Mesendoderm (in vitro differentiated cells): ENCODE results near the gene EFCAB12.
A peak's percentile ranks its signal among the peaks of the same experiment; 100 is the strongest.

ENCODE experiments used
- DNase-seq: peaks from one replicate; pipeline ENCODE4 v3.0.0; 2013
- H2AK5ac ChIP-seq: 2 replicates; pipeline ENCODE4 v1.6.1; 2013; ENCODE audit warnings: low read length, inconsistent platforms
- H2BK120ac ChIP-seq: 2 replicates; pipeline ENCODE4 v1.6.1; 2013; ENCODE audit warnings: low read depth, mild to moderate bottlenecking, low read length, moderate library complexity, mixed read lengths
- H2BK15ac ChIP-seq: replicated peaks from 2 replicates; pipeline ENCODE4 v1.6.1; 2013; ENCODE audit warnings: low read depth, mild to moderate bottlenecking, moderate library complexity
- H2BK5ac ChIP-seq: 2 replicates; pipeline ENCODE4 v1.6.1; 2013; ENCODE audit warnings: low read length, inconsistent platforms
- H3K18ac ChIP-seq: 2 replicates; pipeline ENCODE4 v1.6.1; 2013; ENCODE audit warnings: mild to moderate bottlenecking, low read length, mixed read lengths
- H3K23ac ChIP-seq: one replicate; pipeline ENCODE4 v1.6.1; 2013; ENCODE audit warnings: low read length
- H3K27ac ChIP-seq: 2 replicates; pipeline ENCODE4 v1.5.1; 2013; ENCODE audit warnings: low read depth, mild to moderate bottlenecking, inconsistent platforms, low read length, moderate library complexity
- H3K27me3 ChIP-seq: 2 replicates; pipeline ENCODE4 v1.6.1; 2013; ENCODE audit warnings: low read length, control low read depth, mild to moderate bottlenecking, inconsistent platforms; ENCODE audit not compliant: insufficient read depth, poor library complexity
- H3K36me3 ChIP-seq: 2 replicates; pipeline ENCODE4 v1.6.1; 2013; ENCODE audit warnings: low read length, inconsistent platforms; ENCODE audit not compliant: control insufficient read depth, insufficient read depth
- H3K4ac ChIP-seq: one replicate; pipeline ENCODE4 v1.6.1; 2013; ENCODE audit warnings: low read depth, mild to moderate bottlenecking, low read length, moderate library complexity
- H3K4me1 ChIP-seq: 2 replicates; pipeline ENCODE4 v1.6.1; 2013; ENCODE audit warnings: low read depth, low read length, inconsistent platforms; ENCODE audit not compliant: control insufficient read depth
- H3K4me2 ChIP-seq: 2 replicates; pipeline ENCODE4 v1.6.1; 2013; ENCODE audit warnings: low read length
- H3K4me3 ChIP-seq: 2 replicates; pipeline ENCODE4 v1.5.1; 2013; ENCODE audit warnings: mild to moderate bottlenecking, low read length
- H3K56ac ChIP-seq: one replicate; pipeline ENCODE4 v1.6.1; 2013; ENCODE audit warnings: low read length
- H3K79me1 ChIP-seq: 2 replicates; pipeline ENCODE4 v1.6.1; 2013; ENCODE audit warnings: low read length, inconsistent platforms
- H3K79me2 ChIP-seq: 2 replicates; pipeline ENCODE4 v1.6.1; 2013; ENCODE audit warnings: mild to moderate bottlenecking, low read length; ENCODE audit not compliant: control insufficient read depth, insufficient read depth
- H3K9ac ChIP-seq: 2 replicates; pipeline ENCODE4 v1.6.1; 2013; ENCODE audit warnings: low read length, inconsistent platforms
- H4K5ac ChIP-seq: one replicate; pipeline ENCODE4 v1.6.1; 2013; ENCODE audit warnings: low read length
- H4K8ac ChIP-seq: one replicate; pipeline ENCODE4 v1.6.1; 2013; ENCODE audit warnings: low read depth, mild to moderate bottlenecking, control low read depth, low read length, moderate library complexity
- WGBS: extraction: QIAGEN DNeasy Blood & Tissue Kit; methylation state at CpG from one replicate; pipeline ENCODE4 v1.1.7; 2013; ENCODE audit warnings: low lambda C conversion rate, missing lambda C conversion rate; ENCODE audit not compliant: insufficient coverage; ENCODE audit errors: extremely low coverage; 5-methylcytosine and 5-hydroxymethylcytosine counted together

EFCAB12 gene

DNA sequence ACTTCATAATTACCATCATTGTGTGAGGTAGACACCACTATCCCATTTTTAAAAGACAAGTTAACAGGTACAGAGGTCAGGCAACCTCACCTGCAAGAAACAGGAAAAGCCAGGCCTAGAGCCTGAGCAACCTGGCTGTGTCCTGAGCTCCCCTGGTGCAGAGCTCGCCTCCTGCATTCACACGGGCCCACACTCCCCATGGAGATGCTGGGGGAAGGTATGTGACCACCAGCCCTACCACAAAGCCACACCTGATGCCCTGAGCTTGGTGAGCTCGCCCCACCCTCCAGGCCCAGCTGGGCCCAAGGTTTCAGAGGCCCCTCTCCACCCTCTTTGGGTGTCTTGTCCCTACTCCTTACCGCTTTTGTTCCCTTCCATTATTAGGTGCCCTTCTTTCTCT is 1.2 kb upstream of the EFCAB12 start:
- H3K27me3 ChIP-seq, result peaks cover 1% of the 10 kb centered on the region
- H3K56ac ChIP-seq, result peak overlapping the region; percentile 73
- no peak overlapping the region for H2BK5ac ChIP-seq
- peaks cover 9% of the 10 kb centered on the region for H3K36me3 ChIP-seq
- no peak overlapping the region for H3K4me2 ChIP-seq
- H3K4me3 ChIP-seq, result no peak overlapping the region
- no peak overlapping the region for H2BK15ac ChIP-seq
- no peak overlapping the region for H2AK5ac ChIP-seq
- no peak overlapping the region for H2BK120ac ChIP-seq
- H3K79me2 ChIP-seq, result no peaks in the 10 kb centered on the region
- H3K4ac ChIP-seq, result no peak overlapping the region
- no peak overlapping the region for H3K23ac ChIP-seq
- no peak overlapping the region for H4K8ac ChIP-seq
- H3K9ac ChIP-seq, result no peak overlapping the region
- DNase-seq, result peak; percentile 51
- no peak overlapping the region for H3K27ac ChIP-seq
- H3K79me1 ChIP-seq, result no peaks in the 10 kb centered on the region
- H3K18ac ChIP-seq, result no peak overlapping the region
- no peak overlapping the region for H4K5ac ChIP-seq
- peaks cover 2% of the 10 kb centered on the region for H3K4me1 ChIP-seq
- no CpG with 5 or more reads among the region's 4 CpGs for WGBS

DNA sequence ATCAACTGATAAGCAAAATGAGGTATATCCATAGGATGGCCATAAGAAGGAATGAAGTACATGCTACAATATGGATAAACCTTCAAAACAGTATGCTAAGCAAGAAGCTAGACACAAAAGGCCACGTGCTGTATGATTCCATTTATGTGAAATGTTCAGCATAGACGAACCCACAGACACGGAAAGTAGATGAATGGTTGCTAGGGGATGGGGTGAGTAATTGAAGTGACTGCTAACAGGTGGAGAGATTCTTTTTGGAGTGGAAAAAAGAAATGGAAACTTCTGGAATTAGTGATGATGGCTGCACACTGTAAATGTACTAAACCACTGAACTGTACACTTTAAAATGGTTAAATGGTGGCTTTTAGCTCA is 630 bp upstream of the EFCAB12 start:
- Histone ChIP-seq H3K79me1 (no peaks in the 10 kb centered on the region), H2AK5ac (no peak overlapping the region), H3K56ac (peak overlapping the region; percentile 73), H2BK15ac (no peak overlapping the region), H4K8ac (no peak overlapping the region), H3K4me3 (no peak overlapping the region), H3K36me3 (peaks cover 9% of the 10 kb centered on the region), H4K5ac (no peak overlapping the region), H3K4me2 (no peak overlapping the region), H3K27ac (no peak overlapping the region), H3K18ac (no peak overlapping the region), H3K23ac (no peak overlapping the region), H3K79me2 (no peaks in the 10 kb centered on the region), H3K27me3 (peaks cover 1% of the 10 kb centered on the region), H3K9ac (peak overlapping the region; percentile 43), H2BK120ac (no peak overlapping the region), H3K4me1 (peaks cover 2% of the 10 kb centered on the region), H2BK5ac (no peak overlapping the region), H3K4ac (no peak overlapping the region)
- DNase-seq, result no peak
- WGBS, result no CpG with 5 or more reads among the region's 3 CpGs

DNA sequence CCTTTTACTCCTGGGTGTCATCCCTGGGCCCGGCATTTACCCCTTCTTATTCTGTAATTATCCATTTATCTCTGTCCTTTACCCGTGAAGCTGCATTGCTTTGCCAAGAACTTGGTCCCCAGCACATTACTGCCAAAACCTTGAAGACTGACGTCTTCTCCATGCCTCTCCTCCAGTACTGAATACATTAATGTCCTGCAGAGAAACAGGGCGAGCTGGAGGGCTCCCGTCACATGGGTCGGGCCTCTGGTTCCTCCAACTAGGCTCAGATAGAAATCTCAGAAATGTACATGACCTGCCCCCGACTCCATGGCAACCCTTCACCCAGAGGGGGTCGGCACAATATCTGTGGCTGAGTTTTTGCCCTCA is 445 bp downstream of the EFCAB12 start:
- Histone ChIP-seq H4K8ac (no peak overlapping the region), H3K18ac (no peak overlapping the region), H2AK5ac (no peak overlapping the region), H3K56ac (peak overlapping the region; percentile 77), H3K9ac (peak overlapping the region; percentile 74), H2BK5ac (no peak overlapping the region), H3K23ac (no peak overlapping the region), H3K27me3 (peaks cover 1% of the 10 kb centered on the region), H3K79me1 (no peaks in the 10 kb centered on the region), H3K4me3 (peak overlapping the region; percentile 53), H3K4me2 (peak overlapping the region; percentile 100), H4K5ac (no peak overlapping the region), H2BK120ac (no peak overlapping the region), H3K4ac (no peak overlapping the region), H3K27ac (no peak overlapping the region), H3K36me3 (peaks cover 8% of the 10 kb centered on the region), H3K79me2 (no peaks in the 10 kb centered on the region), H3K4me1 (peaks cover 2% of the 10 kb centered on the region), H2BK15ac (no peak overlapping the region)
- WGBS, result no CpG with 5 or more reads among the region's 8 CpGs
- peak; percentile 34 for DNase-seq

DNA sequence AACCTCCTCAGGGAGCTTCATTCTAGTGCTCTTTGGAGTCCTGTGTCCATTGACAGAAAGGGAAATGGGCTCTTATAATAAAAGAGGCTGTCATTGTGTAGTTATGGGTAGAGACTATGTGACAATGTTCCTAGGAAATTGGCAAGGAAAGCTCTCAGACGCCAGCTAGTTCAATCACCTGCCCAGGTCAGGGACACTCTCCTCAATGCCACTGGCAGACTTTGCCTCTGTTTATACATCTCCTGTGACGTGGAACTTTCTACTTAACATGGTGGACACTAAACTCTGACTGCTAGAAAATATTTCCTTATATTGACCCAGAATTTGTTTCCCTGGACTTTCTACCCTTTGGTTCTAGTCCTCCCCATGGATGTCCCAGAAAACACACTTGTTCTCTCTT is 2.8 kb downstream of the EFCAB12 start:
- H4K5ac ChIP-seq, result no peak overlapping the region
- no peak for DNase-seq
- no CpG with 5 or more reads among the region's 2 CpGs for WGBS

DNA sequence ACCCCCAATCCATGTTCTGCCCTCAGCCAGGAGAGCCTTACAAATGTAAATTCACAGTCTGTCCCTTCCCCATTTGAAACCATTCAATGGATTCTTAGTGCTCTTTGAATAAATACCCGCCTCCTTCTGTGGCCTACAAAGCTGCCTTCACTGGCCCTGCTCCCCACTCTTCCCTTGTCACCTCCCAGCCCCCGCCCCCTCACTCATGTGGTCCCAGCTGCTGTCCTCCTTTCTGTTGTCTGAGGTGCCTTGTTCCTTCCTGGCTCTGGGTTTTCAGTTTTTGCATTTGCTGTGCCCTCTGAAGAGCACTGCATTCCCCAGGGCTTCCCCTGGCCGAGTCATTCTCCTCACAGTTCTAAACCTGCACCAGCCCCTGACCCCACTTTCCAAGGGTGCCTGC is 3.2 kb downstream of the EFCAB12 start:
- H4K8ac ChIP-seq, result no peak overlapping the region
- H4K5ac ChIP-seq, result no peak overlapping the region
- H3K23ac ChIP-seq, result no peak overlapping the region
- no CpG with 5 or more reads among the region's 3 CpGs for WGBS
- peaks cover 1% of the 10 kb centered on the region for H3K27me3 ChIP-seq
- DNase-seq, result no peak
- no peak overlapping the region for H2AK5ac ChIP-seq
- H3K18ac ChIP-seq, result no peak overlapping the region
- H3K27ac ChIP-seq, result no peak overlapping the region
- no peaks in the 10 kb centered on the region for H3K79me1 ChIP-seq
- H3K56ac ChIP-seq, result no peak overlapping the region
- H3K36me3 ChIP-seq, result no peaks in the 10 kb centered on the region
- no peak overlapping the region for H3K9ac ChIP-seq
- no peak overlapping the region for H3K4me2 ChIP-seq
- H3K79me2 ChIP-seq, result no peaks in the 10 kb centered on the region
- no peak overlapping the region for H2BK5ac ChIP-seq
- H2BK15ac ChIP-seq, result no peak overlapping the region
- no peak overlapping the region for H3K4me3 ChIP-seq
- H3K4me1 ChIP-seq, result peaks cover 2% of the 10 kb centered on the region
- H3K4ac ChIP-seq, result no peak overlapping the region
- no peak overlapping the region for H2BK120ac ChIP-seq

More for the DNA sequence above, 2.8 kb downstream of the EFCAB12 start:
- Histone ChIP-seq H3K56ac (no peak overlapping the region), H3K79me1 (no peaks in the 10 kb centered on the region), H3K18ac (no peak overlapping the region), H3K4me1 (peaks cover 2% of the 10 kb centered on the region), H3K79me2 (no peaks in the 10 kb centered on the region), H3K4me2 (no peak overlapping the region), H3K23ac (no peak overlapping the region), H3K4me3 (no peak overlapping the region), H2BK5ac (no peak overlapping the region), H3K27me3 (peaks cover 1% of the 10 kb centered on the region), H2AK5ac (no peak overlapping the region), H3K4ac (no peak overlapping the region), H2BK120ac (no peak overlapping the region), H4K8ac (no peak overlapping the region), H3K36me3 (no peaks in the 10 kb centered on the region), H3K9ac (no peak overlapping the region), H3K27ac (no peak overlapping the region), H2BK15ac (no peak overlapping the region)

DNA sequence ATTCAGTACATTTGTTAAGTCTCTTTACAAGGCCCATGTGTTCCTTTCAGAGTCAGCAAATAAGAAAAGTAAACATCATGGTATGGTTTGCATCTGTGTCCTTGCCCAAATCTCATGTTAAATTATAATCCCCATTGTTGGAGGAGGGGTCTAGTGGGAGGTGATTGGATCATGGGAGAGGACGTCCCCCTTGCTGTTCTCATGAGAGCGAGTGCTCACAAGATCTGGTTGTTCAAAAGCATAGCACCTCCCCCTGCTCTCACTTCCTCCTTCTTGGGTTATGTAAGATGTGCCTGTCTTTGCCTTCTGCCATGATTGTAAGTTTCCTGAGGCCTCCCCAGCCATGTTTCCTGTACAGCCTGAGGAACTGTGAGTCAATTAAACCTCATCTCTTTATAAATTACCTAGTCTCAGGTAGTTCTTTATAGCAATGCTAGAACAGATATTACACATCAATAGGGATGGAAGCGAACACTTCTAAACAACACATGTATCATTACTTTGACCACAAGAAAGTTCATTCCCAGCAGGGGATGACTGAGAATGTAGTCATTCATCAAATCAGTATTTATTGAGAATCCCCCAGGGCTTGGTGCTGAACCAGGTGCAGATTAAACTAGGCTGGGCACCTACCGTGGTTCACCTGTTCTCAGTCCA is 4.1 kb downstream of the EFCAB12 start:
- Histone ChIP-seq H3K56ac (no peak overlapping the region), H4K8ac (no peak overlapping the region), H3K18ac (no peak overlapping the region), H3K79me2 (no peaks in the 10 kb centered on the region), H3K79me1 (no peaks in the 10 kb centered on the region), H4K5ac (no peak overlapping the region), H3K4me1 (peaks cover 2% of the 10 kb centered on the region), H3K9ac (no peak overlapping the region), H3K4me3 (no peak overlapping the region), H2BK15ac (no peak overlapping the region), H2BK120ac (no peak overlapping the region), H3K23ac (no peak overlapping the region), H3K36me3 (no peaks in the 10 kb centered on the region), H3K27me3 (peaks cover 1% of the 10 kb centered on the region), H3K27ac (no peak overlapping the region), H3K4me2 (no peak overlapping the region), H2BK5ac (no peak overlapping the region), H2AK5ac (no peak overlapping the region), H3K4ac (no peak overlapping the region)
- DNase-seq, result peak; percentile 59
- WGBS, result no CpG with 5 or more reads among the region's 4 CpGs
